Small intestine (tissue), 7 donors: ENCODE measurements around the gene PNKP. TPM values are rescaled to one million over a fixed set of nuclear protein-coding genes. Genes with fewer than 3 reads are reported as not detected.

ENCODE experiments used
- DNase-seq, 2 donors: peaks; one replicate each; pipeline versions ENCODE4 v3.0.0 to v3.0.0-alpha.2; 2013
- FAIRE-seq: peaks from 2 replicates; lab custom pipeline; 2012; peaks lifted over from hg19 to GRCh38; lab: Jason Lieb, UNC
- H3K27ac ChIP-seq, 3 donors: one replicate each; pipeline ENCODE4 v1.5.1; 2013; ENCODE audit warnings: low read length in 2 of 3, mild to moderate bottlenecking in 2 of 3, control low read depth in 1 of 3, inconsistent platforms in 1 of 3, low read depth in 1 of 3, moderate library complexity in 1 of 3
- H3K27me3 ChIP-seq, 3 donors: one replicate each; pipeline ENCODE4 v1.6.1; 2013; ENCODE audit warnings: low read length in 3 of 3, inconsistent platforms in 1 of 3; ENCODE audit not compliant: control insufficient read depth in 3 of 3, insufficient read depth in 3 of 3
- H3K36me3 ChIP-seq, 3 donors: one replicate each; pipeline ENCODE4 v1.6.1; 2013; ENCODE audit warnings: low read length in 3 of 3, inconsistent platforms in 1 of 3, low read depth in 1 of 3, mild to moderate bottlenecking in 1 of 3, moderate library complexity in 1 of 3; ENCODE audit not compliant: control insufficient read depth in 3 of 3, insufficient read depth in 2 of 3
- H3K4me1 ChIP-seq, 3 donors: one replicate each; pipeline ENCODE4 v1.6.1; 2013; ENCODE audit warnings: low read length in 2 of 3, inconsistent platforms in 1 of 3, low read depth in 1 of 3, mild to moderate bottlenecking in 1 of 3, moderate library complexity in 1 of 3; ENCODE audit not compliant: control insufficient read depth in 3 of 3, insufficient read depth in 2 of 3
- H3K4me3 ChIP-seq, 3 donors: one replicate each; pipeline ENCODE4 v1.5.1; 2013; ENCODE audit warnings: low read length in 3 of 3, control low read depth in 1 of 3, inconsistent platforms in 1 of 3, low read depth in 1 of 3, mild to moderate bottlenecking in 1 of 3, moderate library complexity in 1 of 3
- H3K9me3 ChIP-seq, 2 donors: one replicate each; pipeline ENCODE4 v1.6.1; 2013; ENCODE audit warnings: low read depth in 1 of 2, low read length in 1 of 2; ENCODE audit not compliant: control insufficient read depth in 2 of 2, insufficient read depth in 1 of 2
- WGBS, 3 donors: extraction: QIAGEN DNeasy Blood & Tissue Kit; methylation state at CpG; one replicate each; pipeline ENCODE4 v1.1.7; 2013; 5-methylcytosine and 5-hydroxymethylcytosine counted together
- polyA plus RNA-seq, 4 donors: library from polyadenylated mRNA; stranded (reverse) in 3 of 4; unstranded in 1 of 4; fragments of 200-250 nt in 3 of 4; fragments of 120-200 nt in 1 of 4; gene quantifications; one replicate each; pipeline versions ENCODE4 v1.2.1 to v1.2.3, GENCODE V29; 2013
- donor health status: healthy with polysubstance abuse.
- donor health status: control.
- donor health status: control.
- donor health status: Bipolar disorder and iron deficiency.
- donor health status: healthy.

PNKP gene
- polyA plus RNA-seq, 4 donors = 45.9 to 57.0 (median 49.7) TPM

DNA sequence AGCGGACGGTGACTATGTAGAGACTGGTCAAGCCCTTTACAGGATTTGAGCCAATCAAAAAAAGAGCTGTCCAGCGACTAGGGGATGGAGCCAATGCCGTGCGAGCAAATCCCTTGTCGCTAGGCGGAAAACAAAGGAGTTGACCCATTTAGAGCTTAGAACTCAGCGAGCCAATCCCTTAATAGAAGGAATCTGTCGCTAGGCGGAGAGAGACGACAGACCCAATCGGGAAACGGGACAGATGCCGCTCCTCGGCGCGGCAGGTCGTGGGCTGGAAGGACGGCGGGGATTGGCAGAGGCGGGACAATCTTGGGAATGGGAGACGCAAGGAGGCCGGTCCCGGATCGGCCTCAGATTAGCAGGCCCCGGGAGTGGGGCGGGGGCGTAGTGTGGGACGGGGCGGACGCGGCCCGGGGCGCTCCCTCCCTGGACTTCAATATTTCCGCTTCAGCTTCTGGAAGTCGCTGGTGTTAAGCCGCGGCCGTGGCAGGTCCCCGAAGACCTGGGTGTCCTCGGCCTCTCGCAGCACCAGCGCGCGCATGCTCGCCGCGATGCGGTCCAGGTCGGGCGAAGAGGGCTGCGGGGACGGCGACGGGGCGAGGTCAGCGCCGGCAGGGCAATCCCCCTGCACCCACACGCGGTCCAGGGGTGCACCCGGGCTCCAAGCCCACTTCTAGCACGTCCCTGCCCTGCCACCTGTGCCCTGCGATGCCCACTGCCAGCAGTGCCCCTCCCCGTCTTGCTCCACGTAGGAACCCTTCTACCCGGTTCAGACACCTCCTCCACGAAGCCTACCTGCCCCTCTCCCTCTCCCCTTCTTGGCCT, 2.3 kb upstream of the PNKP start:
- 1% methylated on average over 53 to 67 of the region's 67 CpGs for WGBS, 3 donors

DNA sequence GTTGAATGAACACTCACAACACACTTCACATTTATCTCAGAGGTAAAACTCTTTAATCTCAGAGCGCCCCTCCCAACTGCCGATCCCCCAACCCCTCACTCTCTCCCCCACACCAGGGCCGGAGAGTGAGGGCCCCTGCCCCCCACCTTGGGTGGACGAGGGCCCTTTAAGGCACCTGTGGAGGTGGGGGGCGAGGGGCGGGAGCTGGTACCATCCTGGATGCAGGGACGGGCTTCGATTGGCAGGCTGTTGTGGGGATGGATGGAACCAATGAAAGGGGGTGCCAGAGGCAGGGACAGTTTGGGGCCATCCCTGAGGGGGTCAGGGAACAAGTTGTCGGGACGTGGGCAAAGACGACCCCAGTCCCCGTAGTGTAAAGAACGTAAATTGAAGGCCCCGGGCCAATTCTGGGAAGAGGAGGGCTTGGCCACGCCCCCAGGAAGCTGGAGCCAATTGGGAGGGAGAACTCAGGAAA, 1.7 kb upstream of the PNKP start:
- FAIRE-seq = no peak
- DNase-seq = no peak
- H3K27me3 ChIP-seq = no peaks in the 10 kb centered on the region
- 1 to 2% (median 2%) methylated on average over 15 of the region's 15 CpGs for WGBS, 3 donors
- H3K9me3 ChIP-seq = peaks cover 0 to 4% of the 10 kb centered on the region in 2 donors
- H3K4me1 ChIP-seq = peaks cover 3 to 35% (median 6%) of the 10 kb centered on the region in 3 donors
- H3K36me3 ChIP-seq = peaks cover 0 to 42% (median 3%) of the 10 kb centered on the region in 3 donors
- H3K4me3 ChIP-seq = peak overlapping the region in 2 of 3 donors; percentile 34 to 37
- H3K27ac ChIP-seq = peak overlapping the region; percentile 45 to 94 (median 81)

More for the DNA sequence above, 2.3 kb upstream of the PNKP start:
- Histone ChIP-seq H3K36me3 (peaks cover 0 to 43% (median 2%) of the 10 kb centered on the region in 3 donors), H3K4me3 (peak overlapping the region; percentile 38 to 52 (median 51)), H3K27ac (peak overlapping the region; percentile 81 to 94 (median 87)), H3K27me3 (no peaks in the 10 kb centered on the region), H3K4me1 (peaks cover 3 to 35% (median 6%) of the 10 kb centered on the region in 3 donors), H3K9me3 (peaks cover 0 to 4% of the 10 kb centered on the region in 2 donors)
- FAIRE-seq (peak; percentile 98), DNase-seq (peak; percentile 99 to 100)

DNA sequence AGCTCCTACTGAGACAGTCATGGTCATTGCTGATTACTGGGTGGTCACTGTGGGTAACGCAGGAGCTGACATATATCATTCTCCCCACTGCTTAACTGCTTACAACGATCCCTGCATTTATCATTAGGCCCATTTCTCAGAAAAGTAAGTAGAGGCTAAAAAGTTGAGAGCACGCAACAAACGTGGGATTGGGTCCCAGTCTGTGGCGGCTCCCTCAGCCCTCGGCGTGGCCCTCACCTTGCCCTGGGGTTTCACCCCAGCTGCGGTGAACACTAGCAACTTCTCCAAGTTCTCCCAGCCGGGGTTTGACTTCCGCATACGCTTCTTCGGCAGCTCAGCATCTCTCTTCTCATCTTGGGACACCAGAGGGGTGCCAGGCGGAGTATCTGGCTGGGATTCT, 2.5 kb downstream of the PNKP start:
- FAIRE-seq (no peak), DNase-seq (no peak)
- Histone ChIP-seq H3K27ac (no peak overlapping the region), H3K27me3 (no peaks in the 10 kb centered on the region), H3K4me3 (no peak overlapping the region), H3K4me1 (peaks cover 3 to 28% (median 6%) of the 10 kb centered on the region in 3 donors), H3K36me3 (peaks cover 8 to 52% (median 14%) of the 10 kb centered on the region in 3 donors), H3K9me3 (peaks cover 0 to 4% of the 10 kb centered on the region in 2 donors)
- WGBS, 3 donors = 91 to 93% (median 91%) methylated on average over 13 of the region's 13 CpGs

DNA sequence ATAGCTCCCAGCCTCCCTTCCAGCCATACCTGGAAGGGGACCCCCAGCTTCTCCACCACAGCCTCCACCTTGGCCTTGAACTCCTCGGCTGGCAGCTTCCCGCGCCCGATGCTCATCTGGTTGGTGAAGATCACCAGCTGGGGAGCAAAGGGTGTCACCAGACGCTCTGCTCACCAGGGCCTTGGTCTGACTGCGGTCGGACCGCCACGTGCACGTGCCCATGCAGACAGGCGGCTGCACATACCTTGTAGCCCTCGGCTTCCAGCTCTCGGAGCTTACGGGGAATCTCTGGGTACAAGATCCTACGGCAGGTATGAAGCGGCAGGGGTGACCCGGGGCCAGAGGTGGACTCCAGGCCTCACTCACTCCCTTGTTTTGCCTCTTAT, 3.4 kb downstream of the PNKP start:
- Histone ChIP-seq H3K4me1 (peaks cover 3 to 25% (median 6%) of the 10 kb centered on the region in 3 donors), H3K4me3 (no peak overlapping the region), H3K27ac (no peak overlapping the region), H3K36me3 (peaks cover 8 to 60% (median 17%) of the 10 kb centered on the region in 3 donors), H3K9me3 (peaks cover 0 to 4% of the 10 kb centered on the region in 2 donors), H3K27me3 (no peaks in the 10 kb centered on the region)
- WGBS, 3 donors = 90 to 93% (median 91%) methylated on average over 17 of the region's 17 CpGs
- FAIRE-seq (no peak), DNase-seq (no peak)

DNA sequence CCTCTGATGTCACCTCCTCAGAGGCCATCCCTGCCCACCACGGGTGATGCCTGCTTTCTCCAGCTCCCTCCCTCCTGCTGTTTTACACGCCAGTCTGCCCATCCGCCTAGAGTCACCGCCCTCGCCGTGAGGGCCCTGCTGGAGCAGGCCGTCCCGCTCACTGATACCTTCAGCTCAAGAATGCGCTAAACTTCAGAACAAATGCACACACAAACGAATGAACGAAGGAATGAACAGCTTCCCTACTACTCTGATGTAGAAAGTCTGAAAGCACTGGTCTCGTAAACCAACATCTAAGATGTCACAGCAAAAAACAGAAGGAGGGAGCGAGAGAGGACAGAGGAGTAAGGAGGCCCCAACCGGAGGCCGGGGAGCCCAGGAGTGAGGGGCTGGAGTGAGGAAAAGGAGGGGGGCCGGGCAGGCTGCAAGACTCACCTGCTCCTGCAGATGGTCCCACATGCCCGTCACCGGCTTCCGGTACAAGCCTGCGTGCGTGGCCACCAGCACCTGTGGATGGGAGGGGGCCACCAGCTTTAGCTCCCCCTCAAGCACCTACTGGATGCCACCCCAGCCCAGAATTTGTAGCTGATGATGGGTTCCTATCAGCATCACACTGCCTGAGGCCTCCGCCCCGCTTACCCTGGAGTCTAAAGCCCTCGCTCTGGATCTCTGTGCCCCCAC, 4.0 kb downstream of the PNKP start:
- Histone ChIP-seq H3K4me1 (peaks cover 3 to 20% (median 6%) of the 10 kb centered on the region in 3 donors), H3K9me3 (peaks cover 0 to 3% of the 10 kb centered on the region in 2 donors), H3K4me3 (no peak overlapping the region), H3K36me3 (peaks cover 8 to 66% (median 21%) of the 10 kb centered on the region in 3 donors), H3K27me3 (no peaks in the 10 kb centered on the region), H3K27ac (no peak overlapping the region)
- FAIRE-seq (no peak), DNase-seq (no peak)
- WGBS, 3 donors = 94 to 96% (median 95%) methylated on average over 22 to 24 of the region's 24 CpGs

DNA sequence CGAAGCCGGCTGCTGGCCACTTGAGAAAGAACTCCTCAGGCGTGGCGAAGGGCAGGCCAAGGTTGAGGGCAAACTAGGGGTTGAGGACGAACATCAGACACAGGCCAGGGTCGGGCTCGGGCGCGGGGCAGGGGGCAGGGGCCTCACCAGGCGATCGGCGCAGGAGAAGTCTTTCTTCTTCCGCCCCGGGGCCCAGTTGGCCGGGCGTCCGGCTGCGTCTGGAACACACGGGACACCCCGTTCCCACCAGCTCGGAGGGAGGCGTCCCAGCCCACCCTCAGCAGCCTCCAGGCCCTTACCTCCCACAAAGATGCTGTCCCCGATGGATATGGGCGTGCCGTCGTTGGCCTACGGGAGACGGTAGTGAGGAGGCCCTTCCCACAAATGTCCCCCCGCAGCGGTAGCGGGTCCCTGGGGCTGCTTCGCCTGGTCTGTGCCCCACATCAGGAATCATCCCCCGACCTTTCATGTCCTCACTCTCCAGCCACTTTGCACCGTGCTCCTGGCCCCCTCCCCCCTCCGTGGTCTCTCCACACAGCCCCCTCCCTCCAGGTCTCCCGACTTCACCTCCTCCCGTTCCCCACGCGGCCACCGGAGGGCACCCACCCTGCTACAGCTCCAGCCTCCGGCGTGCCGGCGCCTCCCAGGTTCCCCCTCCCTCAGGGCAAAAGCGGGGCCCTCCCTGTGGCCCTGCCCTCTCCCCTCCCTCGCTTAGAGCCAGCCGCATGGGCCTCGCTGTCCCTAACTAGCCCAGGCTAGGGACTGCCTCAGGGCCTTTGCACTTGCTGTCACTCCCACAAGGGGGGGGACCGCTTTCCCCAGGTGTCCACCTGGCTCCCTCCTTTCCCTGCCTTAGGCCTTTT, 4.8 kb downstream of the PNKP start:
- Histone ChIP-seq H3K9me3 (no peaks in the 10 kb centered on the region), H3K27me3 (no peaks in the 10 kb centered on the region), H3K27ac (no peak overlapping the region), H3K4me3 (no peak overlapping the region), H3K4me1 (peaks cover 3 to 17% (median 6%) of the 10 kb centered on the region in 3 donors), H3K36me3 (peaks cover 8 to 73% (median 21%) of the 10 kb centered on the region in 3 donors)
- 81 to 87% (median 84%) methylated on average over 37 to 49 of the region's 49 CpGs for WGBS, 3 donors
- no peak for FAIRE-seq
- DNase-seq = no peak

DNA sequence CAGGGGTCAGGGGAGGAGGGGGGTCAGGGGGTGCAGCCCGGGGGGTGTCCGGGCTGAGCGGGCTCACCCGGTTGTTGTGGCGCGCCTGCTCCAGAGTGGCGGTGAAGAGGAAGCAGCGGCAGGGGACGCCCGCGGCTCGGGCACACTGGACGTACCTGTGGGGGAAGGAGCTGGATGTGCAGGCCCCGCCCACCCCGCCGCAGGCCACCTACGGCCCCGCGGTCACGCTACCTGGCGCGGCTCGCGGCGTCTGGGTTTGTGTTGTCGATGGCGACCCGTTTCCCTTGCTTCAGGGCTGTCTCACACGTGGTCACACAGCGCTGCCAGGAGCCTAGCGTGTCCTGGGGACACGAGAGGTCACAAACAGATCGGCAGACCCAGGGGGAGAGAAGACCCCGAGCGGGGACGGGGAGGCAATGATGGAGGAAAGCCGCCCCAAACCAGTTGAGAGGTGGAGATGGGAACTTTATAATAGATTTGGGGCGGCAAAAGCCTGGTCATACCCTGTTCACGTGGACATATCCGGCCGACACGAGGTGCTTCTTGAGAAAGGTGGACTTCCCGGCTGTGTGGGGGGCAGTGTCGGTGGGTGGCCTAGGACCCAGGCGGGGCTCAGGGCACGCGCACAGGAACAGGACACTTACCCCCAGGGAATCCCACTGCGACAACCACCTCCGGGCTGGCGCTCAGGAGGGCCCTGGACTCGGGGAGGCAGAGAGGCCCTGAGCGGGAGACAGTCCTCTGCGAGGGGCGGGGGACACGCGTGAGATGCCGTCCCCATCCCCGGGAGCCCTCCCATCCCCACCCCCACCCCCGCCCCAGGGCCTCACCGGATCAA, 5.6 kb downstream of the PNKP start:
- Histone ChIP-seq H3K27ac (no peak overlapping the region), H3K4me3 (no peak overlapping the region), H3K27me3 (no peaks in the 10 kb centered on the region), H3K9me3 (no peaks in the 10 kb centered on the region), H3K36me3 (peaks cover 8 to 82% (median 21%) of the 10 kb centered on the region in 3 donors), H3K4me1 (peaks cover 3 to 17% (median 6%) of the 10 kb centered on the region in 3 donors)
- WGBS, 3 donors = 85 to 90% (median 89%) methylated on average over 57 to 60 of the region's 60 CpGs
- DNase-seq (no peak), FAIRE-seq (no peak)
